Measurements from ENCODE around the gene FSIP1. TPM values are rescaled to one million over a fixed set of nuclear protein-coding genes. Genes with fewer than 3 reads are reported as not detected.

Gene FSIP1
- total and polyA plus RNA-seq, 2 donors: 0.27 to 3.0 TPM

GRCh38 chr15:39579487-39580116, 203.0 kb downstream of the FSIP1 start:
- peak overlapping the region; percentile 26 for H3K4me3 ChIP-seq (ENCODE audit: low read depth, low read length)
- no peaks in the 10 kb centered on the region for H3K4me1 ChIP-seq (ENCODE audit: insufficient read depth)
- DNase-seq (ENCODE audit: extremely low spot score): no peak
- H3K27ac ChIP-seq (ENCODE audit: low read depth): peak overlapping the region; percentile 56
- WGBS: 6% methylated on average over 18 of the region's 18 CpGs
- H3K36me3 ChIP-seq (ENCODE audit: insufficient read depth): no peaks in the 10 kb centered on the region

DNA sequence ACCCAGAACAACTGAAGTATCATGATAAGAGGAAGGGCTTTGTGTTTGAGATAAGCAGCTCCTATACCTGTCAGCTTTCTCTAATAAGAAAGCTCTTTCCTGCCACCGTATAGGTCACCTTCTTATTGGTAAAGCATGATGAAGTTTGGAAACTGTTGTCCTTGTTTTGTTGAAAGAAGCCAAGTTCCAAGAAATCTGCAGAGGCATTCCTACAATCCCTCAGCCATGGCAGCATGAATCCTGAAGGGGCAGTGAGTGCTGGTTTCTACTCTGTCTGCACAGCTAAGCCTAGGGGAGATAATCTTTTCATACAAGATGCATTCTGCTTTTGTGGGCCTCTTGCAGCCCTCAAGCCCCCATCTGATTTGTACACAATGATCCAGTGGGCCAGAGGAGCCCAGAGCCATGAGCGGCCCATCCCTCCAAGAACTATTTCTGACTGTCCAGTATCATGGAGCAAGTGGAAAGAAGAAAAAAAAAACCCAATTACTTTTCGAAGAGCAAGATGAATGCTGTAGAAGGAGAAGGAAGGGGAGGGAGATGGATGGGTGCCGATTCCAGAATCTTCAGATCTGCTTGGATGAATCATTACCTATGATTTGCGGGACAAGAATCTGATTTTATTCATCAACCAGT, 203.7 kb downstream of the FSIP1 start:
- DNase-seq (ENCODE audit: extremely low spot score): no peak

GRCh38 chr15:39575180-39575579, 207.5 kb downstream of the FSIP1 start:
- no peaks in the 10 kb centered on the region for H3K4me1 ChIP-seq (ENCODE audit: insufficient read depth)
- H3K27ac ChIP-seq (ENCODE audit: low read depth): no peak overlapping the region
- no peaks in the 10 kb centered on the region for H3K36me3 ChIP-seq (ENCODE audit: insufficient read depth)
- DNase-seq (ENCODE audit: extremely low spot score): no peak
- H3K4me3 ChIP-seq (ENCODE audit: low read depth, low read length): no peak overlapping the region
- 94% methylated on average over 6 of the region's 6 CpGs for WGBS

More for the DNA sequence above, 203.7 kb downstream of the FSIP1 start:
- Histone ChIP-seq H3K36me3 (ENCODE audit: insufficient read depth) (no peaks in the 10 kb centered on the region), H3K4me1 (ENCODE audit: insufficient read depth) (no peaks in the 10 kb centered on the region), H3K4me3 (ENCODE audit: low read depth, low read length) (no peak overlapping the region), H3K27ac (ENCODE audit: low read depth) (no peak overlapping the region)
- WGBS: 47% methylated on average over 5 of the region's 5 CpGs

DNA sequence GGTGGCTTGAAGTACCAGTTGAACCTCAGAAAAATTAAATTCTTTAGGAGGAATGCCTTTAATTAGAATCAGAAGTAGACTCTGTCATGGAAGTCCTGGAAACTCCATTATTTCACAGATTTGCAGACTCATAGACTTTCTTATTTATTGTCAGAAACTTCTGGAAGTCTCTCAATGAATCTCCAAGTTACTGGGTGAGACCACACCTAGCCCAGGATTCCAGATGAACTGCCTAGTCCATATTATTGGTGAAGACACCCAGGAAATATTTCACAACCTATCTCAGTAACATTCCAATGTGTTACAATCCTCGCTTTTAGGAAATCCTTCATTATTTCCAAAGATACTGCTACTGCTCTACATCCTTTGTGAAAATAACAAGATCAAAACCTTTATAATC, 208.2 kb downstream of the FSIP1 start:
- 88% methylated on average over 1 of the region's 1 CpG for WGBS
- no peak overlapping the region for H3K27ac ChIP-seq (ENCODE audit: low read depth)
- no peak overlapping the region for H3K4me3 ChIP-seq (ENCODE audit: low read depth, low read length)
- no peak for DNase-seq (ENCODE audit: extremely low spot score)
- H3K4me1 ChIP-seq (ENCODE audit: insufficient read depth): no peaks in the 10 kb centered on the region
- no peaks in the 10 kb centered on the region for H3K36me3 ChIP-seq (ENCODE audit: insufficient read depth)

- WGBS: 37% methylated on average over 4 of the region's 4 CpGs
- H3K4me1 ChIP-seq (ENCODE audit: insufficient read depth): no peaks in the 10 kb centered on the region
- no peaks in the 10 kb centered on the region for H3K36me3 ChIP-seq (ENCODE audit: insufficient read depth)
- H3K4me3 ChIP-seq (ENCODE audit: low read depth, low read length): no peak overlapping the region
- no peak overlapping the region for H3K27ac ChIP-seq (ENCODE audit: low read depth)
- no peak for DNase-seq (ENCODE audit: extremely low spot score)
Observed at GRCh38 chr15:39573844-39574243, 208.8 kb downstream of the FSIP1 start.

- H3K4me1 ChIP-seq (ENCODE audit: insufficient read depth): no peaks in the 10 kb centered on the region
- no peaks in the 10 kb centered on the region for H3K36me3 ChIP-seq (ENCODE audit: insufficient read depth)
- no peak overlapping the region for H3K4me3 ChIP-seq (ENCODE audit: low read depth, low read length)
- DNase-seq (ENCODE audit: extremely low spot score): no peak
- 92% methylated on average over 2 of the region's 2 CpGs for WGBS
- H3K27ac ChIP-seq (ENCODE audit: low read depth): no peak overlapping the region
Observed at GRCh38 chr15:39573287-39573686, 209.4 kb downstream of the FSIP1 start.

DNA sequence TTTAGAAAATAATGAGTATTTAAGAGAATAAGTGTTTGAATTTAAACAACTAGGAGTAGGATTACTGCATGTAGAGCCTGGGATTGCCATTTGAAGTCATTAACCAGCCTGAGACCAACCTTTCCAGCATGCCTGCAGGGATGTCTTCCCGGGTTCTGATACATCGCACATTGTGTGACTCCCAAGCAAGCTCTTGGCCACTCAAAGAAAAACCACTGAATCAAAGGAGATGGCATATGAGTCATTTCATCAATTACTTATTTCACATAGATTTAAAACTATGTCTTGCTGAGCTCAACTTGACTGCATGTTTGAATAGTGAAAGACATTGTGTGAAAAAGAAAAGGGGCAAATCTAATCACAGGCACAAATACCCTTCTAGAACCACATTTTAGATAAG, 216.8 kb downstream of the FSIP1 start:
- 95% methylated on average over 2 of the region's 2 CpGs for WGBS
- Histone ChIP-seq H3K4me3 (ENCODE audit: low read depth, low read length) (no peak overlapping the region), H3K4me1 (ENCODE audit: insufficient read depth) (no peaks in the 10 kb centered on the region), H3K27ac (ENCODE audit: low read depth) (no peak overlapping the region), H3K36me3 (ENCODE audit: insufficient read depth) (no peaks in the 10 kb centered on the region)
- no peak for DNase-seq (ENCODE audit: extremely low spot score)

GRCh38 chr15:39564972-39565665, 217.5 kb downstream of the FSIP1 start:
- Histone ChIP-seq H3K4me3 (ENCODE audit: low read depth, low read length) (no peak overlapping the region), H3K27ac (ENCODE audit: low read depth) (no peak overlapping the region), H3K36me3 (ENCODE audit: insufficient read depth) (no peaks in the 10 kb centered on the region), H3K4me1 (ENCODE audit: insufficient read depth) (no peaks in the 10 kb centered on the region)
- WGBS: 93% methylated on average over 4 of the region's 4 CpGs
- no peak for DNase-seq (ENCODE audit: extremely low spot score)

- H3K36me3 ChIP-seq (ENCODE audit: insufficient read depth): no peaks in the 10 kb centered on the region
- H3K4me1 ChIP-seq (ENCODE audit: insufficient read depth): no peaks in the 10 kb centered on the region
- DNase-seq (ENCODE audit: extremely low spot score): no peak
- H3K4me3 ChIP-seq (ENCODE audit: low read depth, low read length): no peak overlapping the region
- whole genome bisulfite sequencing: 78% methylated on average over 3 of the region's 3 CpGs
- H3K27ac ChIP-seq (ENCODE audit: low read depth): no peak overlapping the region
Observed at GRCh38 chr15:39558421-39558820, 224.2 kb downstream of the FSIP1 start.

DNA sequence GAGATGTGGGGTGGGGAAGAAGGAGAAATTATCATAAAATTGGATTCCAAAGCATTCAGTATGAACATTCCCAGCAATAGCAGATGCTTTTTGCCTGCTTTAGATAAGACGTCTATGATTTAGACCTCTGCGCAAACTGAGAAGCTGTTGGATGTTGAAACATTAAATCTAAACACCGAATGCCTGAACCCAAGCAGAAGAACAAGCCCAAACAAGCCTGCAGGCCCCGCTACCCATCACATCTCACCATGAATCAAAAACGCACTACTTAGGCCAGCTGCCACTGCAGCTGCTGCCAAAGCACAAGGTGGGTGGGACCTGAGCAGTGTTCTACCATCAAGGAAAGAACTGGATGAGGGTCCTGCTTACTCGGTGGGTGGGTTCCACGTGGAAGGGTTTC, 226.2 kb downstream of the FSIP1 start:
- no peaks in the 10 kb centered on the region for H3K36me3 ChIP-seq (ENCODE audit: insufficient read depth)
- H3K4me1 ChIP-seq (ENCODE audit: insufficient read depth): no peaks in the 10 kb centered on the region
- H3K27ac ChIP-seq (ENCODE audit: low read depth): no peak overlapping the region
- no peak overlapping the region for H3K4me3 ChIP-seq (ENCODE audit: low read depth, low read length)
- 38% methylated on average over 7 of the region's 7 CpGs for WGBS
- no peak for DNase-seq (ENCODE audit: extremely low spot score)

GRCh38 chr15:39555885-39556284, 226.8 kb downstream of the FSIP1 start:
- no peak overlapping the region for H3K27ac ChIP-seq (ENCODE audit: low read depth)
- no peaks in the 10 kb centered on the region for H3K4me1 ChIP-seq (ENCODE audit: insufficient read depth)
- no peak overlapping the region for H3K4me3 ChIP-seq (ENCODE audit: low read depth, low read length)
- DNase-seq (ENCODE audit: extremely low spot score): no peak
- WGBS: 51% methylated on average over 4 of the region's 4 CpGs
- H3K36me3 ChIP-seq (ENCODE audit: insufficient read depth): no peaks in the 10 kb centered on the region

DNA sequence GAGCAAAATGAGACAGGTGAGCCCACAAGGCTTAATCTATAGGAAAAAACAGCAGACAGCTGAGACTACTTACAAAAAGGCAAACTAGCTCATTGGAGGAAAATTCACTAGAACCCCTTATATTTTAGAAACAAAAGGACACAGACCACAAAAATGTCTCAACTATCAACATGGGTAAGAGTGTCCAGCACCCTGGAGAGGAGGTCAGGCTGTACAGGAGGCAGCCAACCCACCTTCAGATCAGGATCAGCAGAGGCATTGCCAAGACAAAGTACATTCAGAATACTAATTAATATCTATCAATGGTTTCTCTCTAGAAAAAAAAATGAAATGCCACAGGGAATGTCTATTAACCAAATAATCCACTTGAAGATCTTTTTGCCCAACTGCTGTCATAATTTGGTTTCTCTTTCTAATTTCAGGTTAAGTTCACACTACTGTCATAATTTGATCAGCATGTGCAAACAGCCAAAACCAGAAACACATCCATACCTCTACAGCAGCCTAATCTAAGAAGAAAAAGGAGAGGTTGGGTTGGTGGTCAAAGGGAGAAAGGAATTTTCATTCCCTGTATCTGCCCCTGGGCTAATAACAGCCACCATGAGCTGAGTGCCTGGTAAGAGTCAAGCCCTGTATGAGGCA, 227.8 kb downstream of the FSIP1 start:
- DNase-seq (ENCODE audit: extremely low spot score): no peak
- H3K4me3 ChIP-seq (ENCODE audit: low read depth, low read length): no peak overlapping the region
- no peaks in the 10 kb centered on the region for H3K4me1 ChIP-seq (ENCODE audit: insufficient read depth)
- H3K36me3 ChIP-seq (ENCODE audit: insufficient read depth): no peaks in the 10 kb centered on the region
- H3K27ac ChIP-seq (ENCODE audit: low read depth): no peak overlapping the region

GRCh38 chr15:39553947-39554693, 228.5 kb downstream of the FSIP1 start:
- no peaks in the 10 kb centered on the region for H3K4me1 ChIP-seq (ENCODE audit: insufficient read depth)
- DNase-seq (ENCODE audit: extremely low spot score): peak; percentile 54
- no peak overlapping the region for H3K4me3 ChIP-seq (ENCODE audit: low read depth, low read length)
- H3K36me3 ChIP-seq (ENCODE audit: insufficient read depth): no peaks in the 10 kb centered on the region
- H3K27ac ChIP-seq (ENCODE audit: low read depth): no peak overlapping the region
- WGBS: 24% methylated on average over 2 of the region's 2 CpGs

Data from urinary bladder (tissue), 4 donors.